NB4 (cell line): ENCODE measurements around the gene TMEM214.

Source experiments
- POLR2A ChIP-seq: IDR thresholded peaks from 2 replicates; pipeline ENCODE4 v1.6.1; 2011; ENCODE audit warnings: mild to moderate bottlenecking; ENCODE audit not compliant: insufficient read length; ENCODE audit errors: extremely low read depth
- TF ChIP-seq, protein P1 (sequence below): IDR thresholded peaks from one replicate; pipeline ENCODE4 v1.5.1; 2012; ENCODE audit warnings: low read depth, low read length

DNA sequence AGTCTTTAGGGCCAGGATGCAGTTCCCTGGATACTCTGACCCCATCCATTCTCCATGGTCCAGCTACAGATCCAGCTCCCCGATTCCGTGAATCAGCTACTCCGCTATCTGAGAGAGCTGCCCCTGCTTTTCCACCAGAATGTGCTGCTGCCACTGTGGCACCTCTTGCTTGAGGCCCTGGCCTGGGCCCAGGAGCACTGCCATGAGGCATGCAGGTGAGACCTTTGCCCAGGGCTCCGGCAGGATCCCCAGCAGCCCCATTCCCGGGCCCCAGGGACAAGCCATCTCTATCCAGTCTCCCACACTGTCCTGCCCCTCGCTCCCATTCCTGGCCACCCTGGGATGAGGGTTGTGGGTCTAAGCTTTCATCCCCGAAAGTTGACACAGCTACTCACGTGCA is 7.5 kb downstream of the TMEM214 start:
- TF ChIP-seq, protein P1, sequence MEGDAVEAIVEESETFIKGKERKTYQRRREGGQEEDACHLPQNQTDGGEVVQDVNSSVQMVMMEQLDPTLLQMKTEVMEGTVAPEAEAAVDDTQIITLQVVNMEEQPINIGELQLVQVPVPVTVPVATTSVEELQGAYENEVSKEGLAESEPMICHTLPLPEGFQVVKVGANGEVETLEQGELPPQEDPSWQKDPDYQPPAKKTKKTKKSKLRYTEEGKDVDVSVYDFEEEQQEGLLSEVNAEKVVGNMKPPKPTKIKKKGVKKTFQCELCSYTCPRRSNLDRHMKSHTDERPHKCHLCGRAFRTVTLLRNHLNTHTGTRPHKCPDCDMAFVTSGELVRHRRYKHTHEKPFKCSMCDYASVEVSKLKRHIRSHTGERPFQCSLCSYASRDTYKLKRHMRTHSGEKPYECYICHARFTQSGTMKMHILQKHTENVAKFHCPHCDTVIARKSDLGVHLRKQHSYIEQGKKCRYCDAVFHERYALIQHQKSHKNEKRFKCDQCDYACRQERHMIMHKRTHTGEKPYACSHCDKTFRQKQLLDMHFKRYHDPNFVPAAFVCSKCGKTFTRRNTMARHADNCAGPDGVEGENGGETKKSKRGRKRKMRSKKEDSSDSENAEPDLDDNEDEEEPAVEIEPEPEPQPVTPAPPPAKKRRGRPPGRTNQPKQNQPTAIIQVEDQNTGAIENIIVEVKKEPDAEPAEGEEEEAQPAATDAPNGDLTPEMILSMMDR: no peak
- no peak for TF ChIP-seq POLR2A
